A549 (cell line): ENCODE results near the gene PKP1. TPM values are rescaled to one million over a fixed set of nuclear protein-coding genes. Genes with fewer than 3 reads are reported as not detected.

Experiments used
- ATAC-seq, 2 experiments: fragments of 200-7000 bp in 1 of 2; fragments of >200 bp in 1 of 2; cut with Nextera tagmentation in 1 of 2; cut with Tn5 transposase in 1 of 2; 3 replicates each; pipeline versions ENCODE4 v1.8.0 to v1.9.1; 2018 to 2020; ENCODE audit warnings: mild to moderate bottlenecking in 1 of 2, moderate library complexity in 1 of 2
- CTCF ChIA-PET: fragments of 300-600 bp; sonication (Branson Sonifier 250); formaldehyde crosslinking; extraction: SDS; loops from one replicate; lab custom pipeline; 2021; ENCODE audit warnings: antibody characterized with exemption, inconsistent platforms; lab: Yijun Ruan, JAX
- POLR2A ChIA-PET: fragments of 350-600 bp; formaldehyde crosslinking; extraction: SDS; loops from one replicate; lab custom pipeline; 2021; ENCODE audit warnings: antibody characterized with exemption, inconsistent platforms; lab: Yijun Ruan, JAX
- DNase-seq, 2 experiments: peaks; one replicate each; pipeline versions ENCODE4 v3.0.0 to v3.0.0-alpha.2; 2011 to 2016; ENCODE audit warnings: low read depth in 1 of 2, low spot score in 1 of 2
- FAIRE-seq: peaks from 2 replicates; lab custom pipeline; 2011; peaks lifted over from hg19 to GRCh38; lab: Jason Lieb, UNC
- H3K27ac ChIP-seq, 2 experiments: fragments of >200 bp; sonication (Bioruptor Twin); formaldehyde crosslinking; 3 replicates each; pipeline ENCODE4 v1.5.1; 2016 to 2017
- H3K4me1 ChIP-seq: fragments of >200 bp; sonication (Bioruptor Twin); formaldehyde crosslinking; 3 replicates; pipeline ENCODE4 v1.6.1; 2016
- H3K4me2 ChIP-seq: fragments of >200 bp; sonication (Bioruptor Twin); formaldehyde crosslinking; 3 replicates; pipeline ENCODE4 v1.6.1; 2016
- H3K4me3 ChIP-seq: fragments of >200 bp; sonication (Bioruptor Twin); formaldehyde crosslinking; 3 replicates; pipeline ENCODE4 v1.5.1; 2016
- H3K9me3 ChIP-seq: fragments of >200 bp; sonication (Bioruptor Twin); formaldehyde crosslinking; 3 replicates; pipeline ENCODE4 v1.6.1; 2016
- CTCF ChIP-seq: fragments of >200 bp; sonication (Bioruptor Twin); formaldehyde crosslinking; IDR thresholded peaks from 3 replicates; pipeline ENCODE4 v1.5.1; 2016
- EHMT2 ChIP-seq: fragments of 200-600 bp; sonication (generic); IDR thresholded peaks from 2 replicates; pipeline ENCODE4 v1.6.1; 2016; ENCODE audit warnings: antibody characterized with exemption, low read depth, mild to moderate bottlenecking, moderate library complexity
- EP300 ChIP-seq, 2 experiments: fragments of >200 bp; sonication (Bioruptor Twin); formaldehyde crosslinking; IDR thresholded peaks; 2 replicates in 1 of 2; 3 replicates in 1 of 2; pipeline ENCODE4 v1.6.1; 2016 to 2017
- FOSB ChIP-seq: fragments of 250-450 bp; sonication (Bioruptor Pico); IDR thresholded peaks from 2 replicates; pipeline ENCODE4 v1.5.0; 2020; ENCODE audit warnings: mild to moderate bottlenecking, moderate library complexity
- FOSL2 ChIP-seq, 2 experiments: fragments of 450-650 bp in 1 of 2; fragments of >200 bp in 1 of 2; sonication (Bioruptor Twin) in 1 of 2; formaldehyde crosslinking; IDR thresholded peaks; 2 replicates each; pipeline versions ENCODE4 v1.5.0 to v1.6.1; 2016 to 2020; ENCODE audit warnings: mild to moderate bottlenecking in 1 of 2, moderate library complexity in 1 of 2
- HMGXB4 ChIP-seq: fragments of 250-450 bp; sonication (Bioruptor Pico); IDR thresholded peaks from 2 replicates; pipeline ENCODE4 v1.5.0; 2021; ENCODE audit warnings: mild to moderate bottlenecking, moderate library complexity, borderline replicate concordance
- HOXA7 ChIP-seq: fragments of 250-450 bp; sonication (Bioruptor Pico); IDR thresholded peaks from 2 replicates; pipeline ENCODE4 v1.5.0; 2020; ENCODE audit warnings: mild to moderate bottlenecking, moderate library complexity
- HOXB13 ChIP-seq: fragments of 250-450 bp; sonication (Bioruptor Pico); IDR thresholded peaks from 2 replicates; pipeline ENCODE4 v1.5.0; 2020; ENCODE audit warnings: low read depth, mild to moderate bottlenecking, moderate library complexity
- HOXB5 ChIP-seq: fragments of 250-450 bp; sonication (Bioruptor Pico); IDR thresholded peaks from 2 replicates; pipeline ENCODE4 v1.5.0; 2020; ENCODE audit warnings: mild to moderate bottlenecking, moderate library complexity
- JUNB ChIP-seq: fragments of >200 bp; sonication (Bioruptor Twin); formaldehyde crosslinking; IDR thresholded peaks from 2 replicates; pipeline ENCODE4 v1.6.1; 2016
- MAZ ChIP-seq: fragments of 150-350 bp; IDR thresholded peaks from 2 replicates; pipeline ENCODE4 v1.6.1; 2014; ENCODE audit warnings: antibody characterized with exemption, low read depth, low read length, borderline replicate concordance
- NR3C1 ChIP-seq: fragments of >200 bp; sonication (Bioruptor Twin); formaldehyde crosslinking; IDR thresholded peaks from 3 replicates; pipeline ENCODE4 v1.6.1; 2017
- PHF8 ChIP-seq: fragments of 200-600 bp; sonication (generic); IDR thresholded peaks from 2 replicates; pipeline ENCODE4 v1.6.1; 2016; ENCODE audit warnings: low read depth, mild to moderate bottlenecking, antibody characterized with exemption, moderate library complexity, borderline replicate concordance
- RNF2 ChIP-seq: fragments of 200-600 bp; sonication (generic); IDR thresholded peaks from 2 replicates; pipeline ENCODE4 v1.6.1; 2016; ENCODE audit warnings: low read depth, mild to moderate bottlenecking, antibody characterized with exemption, moderate library complexity, borderline replicate concordance
- SMC3 ChIP-seq: fragments of >200 bp; sonication (Bioruptor Twin); formaldehyde crosslinking; IDR thresholded peaks from 3 replicates; pipeline ENCODE4 v1.6.1; 2018; ENCODE audit warnings: inconsistent platforms
- SREBF2 ChIP-seq: fragments of 450-650 bp; IDR thresholded peaks from 2 replicates; pipeline ENCODE4 v1.6.1; 2014; ENCODE audit warnings: mild to moderate bottlenecking, moderate library complexity
- TP53 ChIP-seq: fragments of 250-450 bp; sonication (Bioruptor Pico); IDR thresholded peaks from 2 replicates; pipeline ENCODE4 v1.5.0; 2021; ENCODE audit warnings: mild to moderate bottlenecking, moderate library complexity
- ZC3H11A ChIP-seq: fragments of 450-650 bp; IDR thresholded peaks from 2 replicates; pipeline ENCODE4 v1.6.1; 2014; ENCODE audit warnings: antibody characterized with exemption, mild to moderate bottlenecking
- ZSCAN20 ChIP-seq: fragments of 250-450 bp; sonication (Bioruptor Pico); IDR thresholded peaks from 2 replicates; pipeline ENCODE4 v1.8.0; 2022; ENCODE audit warnings: mild to moderate bottlenecking, moderate library complexity
- WGBS: methylation state at CpG from one replicate; pipeline ENCODE4 v1.1.6; 2017; ENCODE audit errors: missing lambda C conversion rate; 5-methylcytosine and 5-hydroxymethylcytosine counted together
- polyA plus RNA-seq, 4 experiments: library from polyadenylated mRNA; depleted of rRNA in 3 of 4; stranded (reverse); fragments of >200 nt; fragmentation: RNase III in 1 of 4; extraction: RNeasy Plus Mini Kit Qiagen cat#74134 plus additional on column Dnase treatment in 1 of 4; gene quantifications; 2 replicates in 3 of 4; 3 replicates in 1 of 4; pipeline ENCODE4 v1.2.3, GENCODE V29; 2011 to 2017
- TF ChIP-seq, protein P1 (sequence below): fragments of >200 bp; sonication (Bioruptor Twin); formaldehyde crosslinking; IDR thresholded peaks from 2 replicates; pipeline ENCODE4 v1.6.1; 2016
- TF ChIP-seq, protein P2 (sequence below): fragments of >200 bp; sonication (Bioruptor Twin); formaldehyde crosslinking; IDR thresholded peaks from 3 replicates; pipeline ENCODE4 v1.6.1; 2016

The PKP1 gene
- polyA plus RNA-seq, 2 of the 4 experiments (the other 2 are of a cell fraction) = not detected

DNA sequence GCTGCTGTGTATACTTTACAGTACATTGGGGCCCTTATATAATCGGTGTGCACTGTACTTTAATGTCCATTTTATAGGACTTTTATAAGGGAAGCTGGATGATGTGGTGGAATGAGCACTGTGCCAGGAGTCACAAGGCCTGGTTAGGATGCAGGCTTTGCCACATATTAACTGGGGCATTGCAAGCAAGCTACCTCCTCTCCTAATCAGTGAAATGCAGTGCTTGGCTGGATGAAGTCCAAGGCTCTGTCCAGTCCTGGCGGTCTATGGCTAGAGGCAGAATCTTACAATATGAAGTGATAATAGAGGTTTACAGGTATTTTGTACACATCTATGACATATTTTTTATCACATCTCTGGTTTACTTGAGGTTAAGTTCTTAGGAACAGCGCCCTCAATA lies 1.7 kb upstream of the PKP1 start:
- no peak for DNase-seq
- no peak for ATAC-seq
- Histone ChIP-seq H3K4me2 (no peak overlapping the region), H3K4me3 (no peak overlapping the region), H3K4me1 (peaks cover 16% of the 10 kb centered on the region), H3K27ac (no peak overlapping the region), H3K9me3 (no peaks in the 10 kb centered on the region)
- TF ChIP-seq, protein P1, sequence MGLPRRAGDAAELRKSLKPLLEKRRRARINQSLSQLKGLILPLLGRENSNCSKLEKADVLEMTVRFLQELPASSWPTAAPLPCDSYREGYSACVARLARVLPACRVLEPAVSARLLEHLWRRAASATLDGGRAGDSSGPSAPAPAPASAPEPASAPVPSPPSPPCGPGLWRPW = no peak
- TF ChIP-seq HOXB13 (CRISPR knock-in tag) (no peak), SMC3 (no peak)
- ChIA-PET POLR2A (no interaction called here), CTCF (interaction anchor here (0.9 to 2.9 kb wide), 7 partner anchors 10 to 166 kb away, joined by 3 to 19 read pairs (median 5); no protein-coding TSS in a partner anchor)
- WGBS = 78% methylated on average over 3 of the region's 3 CpGs
- no peak for FAIRE-seq

- H3K4me2 ChIP-seq = no peak overlapping the region
These were observed 1.1 kb upstream of the PKP1 start for GRCh38 chr1:201282216-201282615.

More at GRCh38 chr1:201282216-201282615, 1.1 kb upstream of the PKP1 start:
- POLR2A ChIA-PET = no interaction called here
- CTCF ChIA-PET = interaction anchor here (0.9 to 2.9 kb wide), 9 partner anchors 9 to 165 kb away, joined by 3 to 19 read pairs (median 6); no protein-coding TSS in a partner anchor
- Histone ChIP-seq H3K4me1 (peaks cover 9% of the 10 kb centered on the region), H3K9me3 (no peaks in the 10 kb centered on the region), H3K27ac (no peak overlapping the region), H3K4me3 (no peak overlapping the region)
- 62% methylated on average over 6 of the region's 6 CpGs for WGBS
- no peak for FAIRE-seq
- DNase-seq = no peak
- no peak for ATAC-seq
- no peak for TF ChIP-seq ZC3H11A
- TF ChIP-seq, protein P2, sequence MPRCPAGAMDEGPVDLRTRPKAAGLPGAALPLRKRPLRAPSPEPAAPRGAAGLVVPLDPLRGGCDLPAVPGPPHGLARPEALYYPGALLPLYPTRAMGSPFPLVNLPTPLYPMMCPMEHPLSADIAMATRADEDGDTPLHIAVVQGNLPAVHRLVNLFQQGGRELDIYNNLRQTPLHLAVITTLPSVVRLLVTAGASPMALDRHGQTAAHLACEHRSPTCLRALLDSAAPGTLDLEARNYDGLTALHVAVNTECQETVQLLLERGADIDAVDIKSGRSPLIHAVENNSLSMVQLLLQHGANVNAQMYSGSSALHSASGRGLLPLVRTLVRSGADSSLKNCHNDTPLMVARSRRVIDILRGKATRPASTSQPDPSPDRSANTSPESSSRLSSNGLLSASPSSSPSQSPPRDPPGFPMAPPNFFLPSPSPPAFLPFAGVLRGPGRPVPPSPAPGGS = no peak
- TF ChIP-seq HMGXB4 = no peak
- no peak for TF ChIP-seq NR3C1
- TF ChIP-seq TP53 (CRISPR knock-in tag) = no peak
- TF ChIP-seq EP300 (IDR thresholded peaks at IDR 0.05) = no peak
- TF ChIP-seq HOXB5 = no peak
- no peak for TF ChIP-seq MAZ
- TF ChIP-seq RNF2 = no peak
- TF ChIP-seq JUNB = no peak
- TF ChIP-seq PHF8 = no peak
- no peak for TF ChIP-seq CTCF
- no peak for TF ChIP-seq HOXA7 (CRISPR knock-in tag)
- TF ChIP-seq FOSB (CRISPR knock-in tag) = no peak
- no peak for TF ChIP-seq FOSL2 (IDR thresholded peaks at IDR 0.05)
- no peak for TF ChIP-seq FOSL2 (CRISPR knock-in tag; IDR thresholded peaks at IDR 0.05)
- TF ChIP-seq, protein P1 = no peak
- TF ChIP-seq EHMT2 = no peak
- TF ChIP-seq HOXB13 (CRISPR knock-in tag) = no peak
- TF ChIP-seq SREBF2 = no peak
- no peak for TF ChIP-seq ZSCAN20
